Tibial nerve (tissue), 4 donors: ENCODE results near the gene RCOR1. TPM values are rescaled to one million over a fixed set of nuclear protein-coding genes. Genes with fewer than 3 reads are reported as not detected.

Experiments
- DNase-seq, 2 donors: peaks; one replicate each; pipeline ENCODE4 v3.0.0-alpha.2; 2019; ENCODE audit warnings: low spot score in 2 of 2
- H3K27ac ChIP-seq, 4 donors: fragments of 200-600 bp; sonication (generic) in 3 of 4; one replicate each; pipeline ENCODE4 v1.5.1; 2017 to 2019; ENCODE audit warnings: mild to moderate bottlenecking in 1 of 4
- H3K27me3 ChIP-seq, 2 donors: fragments of 200-600 bp; sonication (generic) in 1 of 2; one replicate each; pipeline versions ENCODE4 v1.5.1 to v1.6.0; 2017 to 2019
- H3K36me3 ChIP-seq, 3 donors: fragments of 200-600 bp; sonication (generic); one replicate each; pipeline ENCODE4 v1.5.1; 2018 to 2019
- H3K4me1 ChIP-seq, 4 donors: fragments of 200-600 bp; sonication (generic) in 3 of 4; one replicate each; pipeline ENCODE4 v1.5.1; 2017 to 2019
- H3K4me3 ChIP-seq, 4 donors: fragments of 200-600 bp; sonication (generic) in 3 of 4; one replicate each; pipeline ENCODE4 v1.5.1; 2017 to 2019; ENCODE audit warnings: mild to moderate bottlenecking in 1 of 4, moderate library complexity in 1 of 4
- H3K9me3 ChIP-seq, 4 donors: fragments of 200-600 bp; sonication (generic) in 3 of 4; one replicate each; pipeline ENCODE4 v1.5.1; 2017 to 2019
- CTCF ChIP-seq, 5 experiments: fragments of 200-600 bp in 3 of 5; fragments of 450-650 bp in 2 of 5; sonication (generic) in 3 of 5; IDR thresholded peaks; one replicate each; pipeline ENCODE4 v1.5.1; 2016 to 2019; ENCODE audit warnings: antibody characterized with exemption in 5 of 5, mild to moderate bottlenecking in 3 of 5, moderate library complexity in 2 of 5
- EP300 ChIP-seq, 2 donors: sonication (generic); formaldehyde crosslinking; IDR thresholded peaks; one replicate each; pipeline ENCODE4 v1.6.1; 2017; ENCODE audit warnings: antibody characterized with exemption in 2 of 2, mild to moderate bottlenecking in 1 of 2
- POLR2A ChIP-seq, 2 donors: fragments of 450-650 bp; IDR thresholded peaks; one replicate each; pipeline ENCODE4 v1.6.1; 2017; ENCODE audit warnings: antibody characterized with exemption in 2 of 2, mild to moderate bottlenecking in 2 of 2, moderate library complexity in 2 of 2
- WGBS, 2 donors: methylation state at CpG; one replicate each; pipeline ENCODE4 v1.1.5; 2018; 5-methylcytosine and 5-hydroxymethylcytosine counted together
- total RNA-seq, 4 donors: library from RNA; depleted of rRNA; stranded (reverse); fragments of >200 nt; gene quantifications; one replicate each; pipeline ENCODE4 v1.1.0, GENCODE V29; 2016

The RCOR1 gene
- total RNA-seq, 4 donors from 2014 or later = 6.3 to 12.8 (median 10.0) TPM

DNA sequence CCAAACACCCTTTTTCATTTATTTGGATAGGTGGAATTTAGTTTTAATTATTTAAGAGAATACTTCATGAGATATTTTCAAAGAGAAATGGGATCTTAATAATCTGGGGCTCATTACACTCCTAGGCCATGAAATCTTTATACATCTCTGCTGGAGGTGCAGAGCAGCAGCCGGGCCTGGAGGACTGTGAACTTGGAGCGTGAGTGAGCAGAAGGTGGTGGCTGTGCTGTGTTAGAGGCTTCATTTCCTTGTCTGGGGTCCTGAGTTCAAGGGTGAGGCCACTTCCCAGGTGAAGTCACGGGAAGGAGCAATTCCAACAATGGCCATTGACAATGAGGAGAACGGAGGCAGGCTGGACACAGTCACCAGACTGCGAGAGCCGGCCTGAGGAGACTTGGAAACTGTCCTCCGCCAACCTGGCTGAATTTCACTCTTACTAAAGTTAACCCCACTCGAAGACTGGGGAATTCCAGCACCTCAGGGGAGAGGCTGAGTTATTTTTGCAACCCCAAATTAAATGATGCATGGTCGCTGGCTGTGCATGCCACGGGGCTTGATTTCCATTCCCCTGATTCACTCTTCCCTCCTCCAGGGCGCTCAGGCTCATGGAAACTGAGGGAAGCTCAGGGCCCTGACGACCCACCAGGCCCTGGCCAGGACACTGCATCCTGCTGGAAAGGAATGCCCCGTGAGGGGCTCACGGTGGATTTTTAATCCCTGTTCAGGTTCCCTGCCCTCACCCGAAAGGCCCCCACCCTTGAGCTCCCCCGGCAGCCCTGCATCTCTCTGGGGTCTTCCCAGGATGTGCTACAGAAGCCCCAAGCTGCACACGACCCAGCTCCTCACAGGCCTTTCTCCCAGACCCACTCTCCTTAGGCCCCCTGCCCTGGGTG is 162.2 kb downstream of the RCOR1 start:
- WGBS, 2 donors = 76 to 82% methylated on average over 15 to 17 of the region's 17 CpGs

DNA sequence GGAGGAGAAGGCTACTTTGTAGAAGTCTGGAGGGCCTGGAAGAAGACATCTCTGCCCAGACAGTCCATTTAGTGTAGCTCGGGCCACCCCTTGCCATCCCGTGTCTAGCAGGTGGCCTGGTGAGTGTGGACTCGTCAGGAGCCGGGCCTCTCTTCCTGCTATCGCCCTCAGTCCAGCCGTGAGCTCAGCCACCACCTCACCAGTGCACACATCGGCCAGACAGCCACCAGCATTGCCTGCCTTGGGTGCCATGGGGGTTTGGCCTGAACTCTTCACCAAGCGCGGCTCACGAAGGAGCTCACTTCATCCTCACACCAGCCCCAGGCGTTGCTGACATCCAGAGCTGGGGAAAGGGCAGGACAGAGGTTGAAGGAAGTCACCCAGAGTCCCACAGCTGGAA is 165.2 kb downstream of the RCOR1 start:
- H3K27ac ChIP-seq = no peak overlapping the region
- WGBS, 2 donors = 85 to 90% methylated on average over 10 to 11 of the region's 11 CpGs
- TF ChIP-seq POLR2A (IDR thresholded peaks at IDR 0.05) (no peak), EP300 (IDR thresholded peaks at IDR 0.05) (no peak), CTCF (IDR thresholded peaks at IDR 0.05) (no peak)

More for the DNA sequence above, 162.2 kb downstream of the RCOR1 start:
- TF ChIP-seq CTCF (IDR thresholded peaks at IDR 0.05) = no peak
- no peak for TF ChIP-seq POLR2A (IDR thresholded peaks at IDR 0.05)
- no peak for TF ChIP-seq EP300 (IDR thresholded peaks at IDR 0.05)
- Histone ChIP-seq H3K4me3 (no peak overlapping the region), H3K27ac (no peak overlapping the region), H3K36me3 (no peaks in the 10 kb centered on the region), H3K9me3 (no peaks in the 10 kb centered on the region), H3K27me3 (no peaks in the 10 kb centered on the region), H3K4me1 (no peaks in the 10 kb centered on the region)
- DNase-seq = no peak

GRCh38 chr14:102758087-102758486 is 165.6 kb downstream of the RCOR1 start:
- TF ChIP-seq EP300 (IDR thresholded peaks at IDR 0.05) (no peak), CTCF (IDR thresholded peaks at IDR 0.05) (no peak), POLR2A (IDR thresholded peaks at IDR 0.05) (no peak)

More for the DNA sequence above, 165.2 kb downstream of the RCOR1 start:
- no peak for DNase-seq
- H3K27me3 ChIP-seq = peaks cover 0 to 18% of the 10 kb centered on the region in 2 donors
- H3K4me3 ChIP-seq = no peak overlapping the region
- no peaks in the 10 kb centered on the region for H3K9me3 ChIP-seq
- no peaks in the 10 kb centered on the region for H3K36me3 ChIP-seq
- H3K4me1 ChIP-seq = no peaks in the 10 kb centered on the region

GRCh38 chr14:102759456-102760187 is 167.2 kb downstream of the RCOR1 start:
- peaks cover 0 to 18% of the 10 kb centered on the region in 2 donors for H3K27me3 ChIP-seq
- TF ChIP-seq POLR2A (IDR thresholded peaks at IDR 0.05) (no peak), EP300 (IDR thresholded peaks at IDR 0.05) (no peak), CTCF (IDR thresholded peaks at IDR 0.05) (no peak)
- no peak overlapping the region for H3K27ac ChIP-seq
- H3K36me3 ChIP-seq = no peaks in the 10 kb centered on the region
- DNase-seq = no peak
- 39 to 44% methylated on average over 10 of the region's 10 CpGs for WGBS, 2 donors
- no peak overlapping the region for H3K4me3 ChIP-seq
- no peaks in the 10 kb centered on the region for H3K9me3 ChIP-seq
- H3K4me1 ChIP-seq = no peaks in the 10 kb centered on the region

More at GRCh38 chr14:102758087-102758486, 165.6 kb downstream of the RCOR1 start:
- H3K9me3 ChIP-seq = no peaks in the 10 kb centered on the region
- no peak overlapping the region for H3K27ac ChIP-seq
- WGBS, 2 donors = 82 to 85% methylated on average over 5 of the region's 5 CpGs
- H3K36me3 ChIP-seq = no peaks in the 10 kb centered on the region
- no peak for DNase-seq
- H3K4me1 ChIP-seq = no peaks in the 10 kb centered on the region
- peaks cover 0 to 18% of the 10 kb centered on the region in 2 donors for H3K27me3 ChIP-seq
- H3K4me3 ChIP-seq = no peak overlapping the region
